Ureter (tissue), 1 donor: ENCODE measurements around the gene TBC1D1. TPM values are rescaled to one million over a fixed set of nuclear protein-coding genes. Genes with fewer than 3 reads are reported as not detected.
"Not testable (repeated sequence)": the region's sequence is repeated elsewhere in the genome, so short reads cannot be mapped to it uniquely, and the experiment has no call there.

ENCODE experiments used
- DNase-seq: peaks from one replicate; pipeline ENCODE4 v3.0.0-alpha.2; 2020; ENCODE audit warnings: low spot score
- total RNA-seq: library from RNA; stranded (reverse); gene quantifications from one replicate; pipeline ENCODE4 v1.2.4, GENCODE V29; 2023
- donor health status: DM: yes; HTN: yes; CAD: no.

TBC1D1 gene
- total RNA-seq, 1 donor from 2014 or later: 191 TPM

DNA sequence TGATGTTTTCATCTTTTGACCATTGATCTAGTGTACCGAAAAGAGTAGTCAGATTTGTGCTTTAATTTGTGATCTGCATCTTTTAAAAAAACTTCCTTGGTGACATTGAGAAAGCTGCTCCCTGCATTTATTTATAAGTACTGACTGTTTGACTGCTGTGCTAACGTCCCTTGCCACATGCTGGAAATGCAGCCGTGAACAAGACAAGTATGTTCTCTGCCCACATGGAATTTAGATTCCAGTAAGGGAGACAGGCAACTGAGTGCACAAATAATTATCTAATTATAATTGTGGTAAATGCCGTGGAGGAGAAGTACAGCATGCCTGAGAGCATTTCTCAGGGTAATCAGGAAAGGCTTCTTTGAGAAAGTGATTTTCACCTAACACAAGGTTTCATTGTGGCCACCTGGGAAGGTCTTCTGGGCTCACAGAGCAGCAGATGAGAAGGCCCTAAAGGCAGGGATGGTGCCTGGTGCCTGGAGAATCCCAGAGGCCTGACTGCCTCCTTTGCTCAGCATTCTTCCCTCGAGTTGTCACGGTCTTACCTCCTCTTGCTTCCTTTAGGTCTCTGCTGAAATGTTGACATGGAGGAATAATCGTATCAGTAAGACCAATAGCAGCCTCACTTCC lies 125.1 kb downstream of the TBC1D1 start:
- no peak for DNase-seq

DNA sequence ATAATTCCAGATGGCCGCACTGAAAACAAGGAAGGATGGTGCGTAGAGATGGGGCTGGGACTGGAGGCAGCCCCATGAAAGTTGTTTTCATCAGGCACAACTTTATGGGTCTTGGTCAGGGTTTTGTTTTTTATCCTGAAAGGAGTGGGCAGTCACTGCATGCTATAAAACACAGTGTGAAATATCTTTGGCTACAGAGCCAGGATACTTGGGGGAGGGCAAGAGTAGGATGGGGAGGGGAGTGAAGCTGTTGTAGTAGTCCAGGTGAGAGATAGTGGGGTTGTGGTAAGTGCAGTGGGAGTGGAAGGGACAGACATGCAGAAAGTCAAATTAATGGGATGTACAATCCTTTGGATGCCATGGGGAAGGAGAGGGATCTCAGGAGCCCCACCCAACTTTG lies 125.8 kb downstream of the TBC1D1 start:
- DNase-seq: no peak

DNA sequence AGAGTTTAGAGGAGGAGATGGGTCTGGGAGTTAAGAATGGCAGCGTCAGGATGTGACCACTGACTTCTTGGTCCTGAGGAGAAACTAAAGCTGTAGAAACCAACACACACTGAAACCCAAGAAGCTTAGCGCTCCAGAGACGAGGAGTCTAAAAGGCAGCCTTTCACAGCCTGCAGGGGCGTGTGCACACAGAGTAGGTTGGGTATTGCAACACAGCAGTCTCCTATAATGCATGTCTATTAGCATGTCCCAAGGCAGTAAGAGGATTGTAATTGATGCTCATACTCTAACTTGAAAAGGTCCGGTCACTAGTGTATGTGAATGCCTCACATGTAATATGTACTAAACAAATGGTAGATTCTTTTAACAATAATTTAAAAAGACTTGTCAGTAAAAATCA lies 126.7 kb downstream of the TBC1D1 start:
- no peak for DNase-seq

DNA sequence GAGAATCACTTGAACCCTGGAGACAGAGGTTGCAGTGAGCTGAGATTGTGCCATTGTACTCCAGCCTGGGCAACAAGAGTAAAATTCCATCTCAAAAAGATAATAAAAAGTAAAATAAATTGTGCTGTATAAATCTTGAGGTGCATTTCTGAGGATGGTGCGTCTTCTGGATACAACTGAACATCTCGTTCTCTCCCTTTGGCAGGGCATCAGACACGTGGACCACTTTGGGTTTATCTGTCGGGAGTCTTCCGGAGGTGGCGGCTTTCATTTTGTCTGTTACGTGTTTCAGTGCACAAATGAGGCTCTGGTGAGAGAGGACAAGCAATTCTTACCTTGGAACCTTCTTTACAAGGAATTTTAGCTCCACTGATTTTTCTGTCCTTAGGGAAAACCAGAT lies 129.5 kb downstream of the TBC1D1 start:
- no peak for DNase-seq

DNA sequence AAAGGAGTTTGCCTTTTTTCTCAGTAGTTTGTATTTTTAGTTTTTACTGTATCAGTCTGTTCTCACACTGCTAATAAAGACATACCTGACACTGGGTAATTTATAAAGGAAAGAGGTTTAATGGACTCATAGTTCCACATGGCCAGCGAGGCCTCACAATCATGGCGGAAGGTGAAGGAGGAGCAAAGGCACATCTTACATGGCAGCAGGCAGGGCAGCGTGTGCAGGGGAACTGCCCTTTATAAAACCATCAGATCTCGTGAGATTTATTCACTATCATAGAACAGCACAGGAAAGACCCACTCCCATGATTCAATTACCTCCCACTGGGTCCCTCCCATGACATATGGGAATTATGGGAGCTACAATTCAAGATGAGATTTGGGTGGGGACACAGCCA lies 130.1 kb downstream of the TBC1D1 start:
- not testable (repeated sequence) for DNase-seq

DNA sequence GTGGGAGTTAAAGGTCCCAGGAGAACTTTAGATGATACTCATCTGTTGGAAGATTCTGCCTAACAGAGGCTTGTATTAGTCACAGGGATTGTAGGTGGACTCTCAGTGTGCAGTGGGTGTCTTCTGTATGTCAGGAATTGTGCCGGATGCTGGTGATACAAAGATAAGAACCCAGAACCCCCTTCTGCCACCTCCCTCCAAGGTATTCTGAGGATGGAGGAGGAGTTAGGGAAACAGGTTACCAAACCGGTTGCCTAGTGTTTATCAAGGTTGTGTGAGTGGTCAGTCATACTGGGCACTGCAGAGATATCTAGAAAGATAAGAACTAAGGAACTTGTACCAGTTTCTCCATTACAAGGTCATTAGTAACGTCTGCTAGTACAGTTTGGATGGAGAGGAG lies 130.9 kb downstream of the TBC1D1 start:
- DNase-seq: no peak

DNA sequence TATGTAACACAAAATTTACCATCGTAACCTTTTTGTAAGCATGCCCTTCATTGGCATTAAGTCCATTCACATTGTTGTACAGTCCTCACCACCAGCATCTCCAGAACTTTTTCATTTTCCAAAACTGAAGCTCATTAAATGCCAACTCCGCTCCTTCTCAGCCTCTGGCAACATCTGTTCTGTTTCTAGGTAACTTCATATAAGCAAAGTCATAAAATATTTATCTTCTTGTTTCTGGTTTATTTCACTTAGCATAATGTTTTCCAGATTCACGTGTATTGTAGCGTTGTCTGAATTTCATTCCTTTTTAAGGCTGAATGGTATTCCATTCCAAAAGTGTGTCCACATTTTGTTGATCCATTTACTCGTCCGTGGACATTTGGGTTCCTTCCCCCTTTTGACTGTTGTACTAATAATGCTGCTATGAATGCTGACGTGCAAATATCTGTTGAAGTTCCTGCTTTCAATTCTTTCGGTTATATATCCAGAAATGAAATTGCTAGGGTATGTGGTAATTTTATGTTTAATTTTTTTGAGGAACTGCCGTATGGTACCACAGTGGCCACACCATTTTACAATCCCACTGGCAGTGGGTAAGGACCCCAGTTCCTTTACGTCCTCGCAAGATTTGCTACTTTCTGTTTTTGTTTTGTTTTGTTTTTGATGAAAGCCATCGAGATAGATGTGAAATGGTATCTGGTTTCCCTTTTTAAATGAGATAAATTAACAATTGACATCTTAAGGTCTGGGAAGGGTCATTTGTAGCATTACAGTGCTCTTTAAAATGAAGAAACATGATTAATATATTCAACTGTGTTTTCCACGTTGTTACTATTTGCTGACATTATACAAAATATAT lies 132.7 kb downstream of the TBC1D1 start:
- DNase-seq: no peak

DNA sequence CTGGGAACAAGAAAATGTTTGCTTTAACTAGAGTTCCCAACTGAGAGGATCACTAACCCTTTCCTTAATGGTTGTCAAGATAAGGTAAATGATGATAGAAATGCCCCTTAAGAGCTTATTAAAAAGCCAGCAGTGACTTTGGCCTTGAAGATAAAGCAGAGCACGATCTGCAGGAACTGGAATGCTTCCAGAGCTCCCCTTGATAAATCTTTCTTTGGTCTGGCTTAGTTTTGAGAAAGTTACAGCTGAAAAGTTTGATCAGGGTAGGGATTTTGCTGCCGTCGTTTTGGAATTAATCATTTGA lies 133.3 kb downstream of the TBC1D1 start:
- no peak for DNase-seq

DNA sequence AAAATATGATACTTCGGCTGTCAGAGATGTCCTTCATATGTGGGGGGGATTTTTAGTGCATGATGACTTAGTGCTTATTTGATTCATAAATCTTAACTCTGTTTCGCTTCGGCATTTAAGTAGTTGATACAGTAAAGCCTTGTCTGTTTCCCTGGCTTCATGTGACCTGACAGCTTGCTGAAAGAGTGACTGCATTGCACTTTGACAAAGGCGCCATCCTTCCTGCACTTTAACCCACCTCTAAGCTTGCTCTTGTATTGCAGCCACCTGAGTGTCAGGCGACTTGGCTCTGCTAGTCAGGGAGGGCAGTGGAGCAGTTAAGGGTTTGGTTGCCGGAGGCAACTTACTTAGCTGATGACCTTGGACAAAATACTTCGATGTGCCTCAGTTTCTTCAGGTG lies 134.8 kb downstream of the TBC1D1 start:
- no peak for DNase-seq

DNA sequence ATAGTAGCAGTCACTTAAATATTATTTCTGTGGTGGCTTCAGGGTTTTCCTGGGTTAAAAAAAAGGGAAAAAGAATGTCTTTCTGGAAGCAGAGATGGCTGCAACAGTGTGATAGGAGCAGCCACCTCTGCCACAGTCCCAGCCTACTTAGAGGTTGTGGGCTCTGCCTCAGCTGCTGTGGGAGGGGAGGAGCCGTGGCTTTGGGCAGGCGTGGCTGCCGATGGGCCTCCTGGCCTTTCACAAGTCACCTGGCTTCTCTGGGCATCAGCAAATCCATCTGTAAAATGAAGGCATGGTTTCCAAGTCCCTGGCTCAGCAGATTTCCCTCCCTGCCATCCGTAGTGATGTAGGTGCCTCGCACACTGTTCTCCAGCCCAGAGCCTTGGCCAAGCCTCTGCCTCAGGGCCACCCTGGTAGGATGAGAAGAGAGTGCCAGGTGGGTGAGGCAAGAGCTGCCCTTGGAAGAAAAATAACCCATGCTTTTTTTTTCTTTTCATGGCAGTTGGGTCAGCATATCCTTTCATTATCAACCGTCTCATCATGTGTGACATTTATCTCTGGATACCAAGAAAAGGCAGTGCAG lies 135.4 kb downstream of the TBC1D1 start:
- DNase-seq: no peak

DNA sequence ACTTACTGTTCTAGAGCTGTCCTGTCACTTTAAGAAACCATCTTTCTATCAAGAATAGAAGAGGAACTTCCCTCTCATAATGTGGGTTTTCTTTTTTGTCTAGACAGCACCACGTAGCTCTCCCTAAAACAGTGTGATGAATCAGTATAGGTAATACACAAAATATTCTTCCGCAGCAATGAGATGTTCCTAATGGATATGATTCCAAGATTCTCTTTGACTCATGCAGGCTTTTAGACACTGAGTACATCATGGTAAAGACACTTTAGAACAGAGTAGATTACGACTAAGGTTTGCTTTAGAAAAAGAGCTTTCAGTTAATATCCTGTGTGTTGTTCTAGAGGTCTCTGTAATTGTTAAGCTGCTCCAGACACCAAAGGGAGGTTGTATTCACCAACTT lies 139.1 kb downstream of the TBC1D1 start:
- no peak for DNase-seq

DNA sequence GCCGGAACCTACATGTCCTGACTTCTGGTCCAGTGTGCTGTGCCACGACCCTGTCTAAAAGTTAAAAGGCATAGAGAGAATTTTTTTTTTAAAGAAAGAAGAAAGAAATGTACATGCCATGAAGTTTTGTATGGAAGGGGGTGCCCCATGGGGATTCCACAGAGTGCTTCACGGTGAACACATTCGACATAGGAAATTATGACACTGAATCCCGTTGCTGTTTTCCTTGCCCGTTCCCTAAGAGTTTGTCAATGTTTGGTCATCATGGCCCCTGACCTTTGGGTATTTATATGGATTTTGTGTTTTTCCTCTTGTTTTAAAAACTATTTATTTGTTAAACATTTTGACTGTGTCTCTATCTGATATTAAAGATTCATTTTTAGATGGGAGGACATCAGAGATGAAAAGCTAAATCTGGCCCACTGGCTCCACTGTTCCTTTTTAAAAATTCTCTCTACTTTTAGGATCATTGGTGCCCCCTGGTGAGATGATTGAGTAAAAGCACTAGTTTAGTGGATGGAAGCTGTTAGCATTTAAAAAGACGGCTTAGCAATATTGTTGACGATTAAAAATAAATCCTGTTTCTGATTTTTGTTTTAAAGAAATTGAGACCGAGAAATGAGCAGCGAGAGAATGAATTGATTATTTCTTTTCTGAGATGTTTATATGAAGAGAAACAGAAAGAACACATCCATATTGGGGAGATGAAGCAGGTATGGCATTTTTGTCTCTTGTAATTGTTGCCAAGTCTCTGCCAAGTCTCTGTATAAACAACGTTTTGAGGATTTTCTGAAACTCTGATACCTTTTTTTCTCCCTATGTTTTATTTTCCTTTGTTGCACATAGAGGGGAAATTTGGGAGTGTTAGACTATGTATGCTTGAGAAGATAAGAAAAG lies 144.3 kb downstream of the TBC1D1 start:
- DNase-seq: no peak

DNA sequence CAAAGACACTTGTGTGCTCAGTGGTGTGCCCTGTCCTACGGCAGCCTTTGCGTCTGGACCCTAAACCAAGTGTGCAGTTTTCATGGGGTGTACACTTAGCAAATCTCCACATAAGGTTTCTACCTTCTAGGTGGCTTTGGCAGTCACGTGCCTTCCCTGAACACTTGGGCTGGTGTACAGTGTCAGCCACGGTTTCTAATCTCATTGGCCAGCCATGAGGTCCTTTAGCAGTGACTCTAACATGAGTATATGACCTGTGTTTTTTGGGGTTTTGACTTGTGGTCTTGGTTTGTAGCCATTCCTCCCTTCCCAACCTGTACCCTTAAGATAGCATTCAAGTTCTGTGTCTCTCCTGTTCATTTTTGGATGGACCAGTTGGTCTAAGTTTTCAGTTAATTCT lies 145.7 kb downstream of the TBC1D1 start:
- no peak for DNase-seq

DNA sequence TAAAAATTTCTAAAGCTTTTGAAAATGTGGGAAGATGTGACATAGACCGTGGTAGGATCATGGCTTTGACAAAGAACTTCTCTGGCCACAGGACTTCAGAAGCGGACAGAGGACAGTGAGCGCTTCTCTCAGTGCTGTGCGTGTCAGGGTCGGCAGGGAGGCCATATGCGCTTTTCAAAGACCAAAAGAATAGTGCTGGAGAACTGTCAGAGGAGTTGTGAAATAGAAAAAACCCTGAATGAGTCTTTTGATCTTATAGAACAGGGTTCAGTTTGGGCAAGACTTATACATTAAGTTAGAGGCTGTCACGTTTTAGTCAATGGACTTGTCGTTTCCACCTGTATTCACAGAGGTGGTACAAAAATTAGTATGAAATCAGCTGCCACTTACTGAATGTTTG lies 146.7 kb downstream of the TBC1D1 start:
- no peak for DNase-seq

DNA sequence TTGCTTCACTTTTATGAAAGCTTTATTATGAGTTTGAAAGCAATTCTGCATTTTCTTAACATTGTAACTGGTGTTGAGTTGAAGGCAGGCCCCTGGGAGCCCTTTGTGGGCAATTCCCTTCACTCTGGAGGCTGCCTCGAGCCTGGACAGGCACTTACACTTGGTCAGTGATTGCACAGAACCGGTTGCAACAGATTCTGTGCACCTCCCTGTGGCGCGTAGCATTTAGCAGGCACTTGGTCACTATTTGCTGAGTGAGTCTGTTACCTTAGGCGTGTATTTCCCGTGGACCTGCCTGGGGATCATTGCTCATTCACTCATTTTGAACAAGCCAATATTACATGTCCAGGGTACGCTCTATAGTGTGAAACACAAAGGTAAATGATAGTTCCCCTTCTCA lies 149.7 kb downstream of the TBC1D1 start:
- DNase-seq: no peak

DNA sequence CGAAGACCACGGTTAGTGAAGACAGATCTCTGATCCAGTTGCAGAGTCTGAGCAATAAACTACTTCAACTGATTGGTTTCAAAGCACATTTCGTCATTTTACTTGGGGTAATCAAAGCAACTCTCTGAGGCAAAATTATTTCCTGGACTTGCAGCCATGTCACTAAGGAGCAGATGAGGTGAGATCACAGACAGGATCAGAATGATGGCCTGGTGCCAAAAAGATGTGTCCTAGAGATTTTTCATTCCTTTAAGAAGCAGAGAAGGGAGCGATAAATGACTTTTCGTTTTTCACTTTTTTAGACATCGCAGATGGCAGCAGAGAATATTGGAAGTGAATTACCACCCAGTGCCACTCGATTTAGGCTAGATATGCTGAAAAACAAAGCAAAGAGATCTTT lies 153.2 kb downstream of the TBC1D1 start:
- no peak for DNase-seq

DNA sequence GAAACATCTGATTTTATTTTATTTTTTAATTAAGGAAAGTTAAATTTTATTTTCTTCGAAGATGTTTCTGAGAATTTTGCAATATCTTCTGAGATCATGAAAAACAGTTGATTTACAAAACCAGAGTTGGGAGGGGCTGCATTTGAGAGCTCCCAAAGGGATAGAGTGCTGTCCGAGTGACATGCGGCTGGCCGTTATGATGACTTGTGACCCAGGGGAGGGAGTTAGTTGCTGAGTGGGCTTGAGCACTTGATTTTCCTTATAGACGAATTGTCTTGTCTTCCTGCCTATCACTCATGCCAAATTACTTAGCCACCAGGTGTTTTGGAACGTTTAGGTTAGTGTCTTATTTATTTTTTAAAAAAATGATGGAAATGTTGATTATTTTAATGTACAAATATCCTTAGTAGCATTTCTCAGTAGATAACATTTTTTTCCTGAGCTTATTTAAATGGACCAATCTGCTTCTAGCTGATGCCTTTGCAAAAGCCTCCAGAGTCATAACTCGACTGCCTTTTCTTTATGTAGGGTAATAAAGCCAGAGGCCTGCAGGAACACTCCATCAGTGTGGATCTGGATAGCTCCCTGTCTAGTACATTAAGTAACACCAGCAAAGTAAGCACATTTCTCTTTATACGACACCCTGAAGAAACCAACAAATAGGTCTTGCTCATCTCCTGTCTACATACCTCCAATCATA lies 154.6 kb downstream of the TBC1D1 start:
- DNase-seq: no peak

DNA sequence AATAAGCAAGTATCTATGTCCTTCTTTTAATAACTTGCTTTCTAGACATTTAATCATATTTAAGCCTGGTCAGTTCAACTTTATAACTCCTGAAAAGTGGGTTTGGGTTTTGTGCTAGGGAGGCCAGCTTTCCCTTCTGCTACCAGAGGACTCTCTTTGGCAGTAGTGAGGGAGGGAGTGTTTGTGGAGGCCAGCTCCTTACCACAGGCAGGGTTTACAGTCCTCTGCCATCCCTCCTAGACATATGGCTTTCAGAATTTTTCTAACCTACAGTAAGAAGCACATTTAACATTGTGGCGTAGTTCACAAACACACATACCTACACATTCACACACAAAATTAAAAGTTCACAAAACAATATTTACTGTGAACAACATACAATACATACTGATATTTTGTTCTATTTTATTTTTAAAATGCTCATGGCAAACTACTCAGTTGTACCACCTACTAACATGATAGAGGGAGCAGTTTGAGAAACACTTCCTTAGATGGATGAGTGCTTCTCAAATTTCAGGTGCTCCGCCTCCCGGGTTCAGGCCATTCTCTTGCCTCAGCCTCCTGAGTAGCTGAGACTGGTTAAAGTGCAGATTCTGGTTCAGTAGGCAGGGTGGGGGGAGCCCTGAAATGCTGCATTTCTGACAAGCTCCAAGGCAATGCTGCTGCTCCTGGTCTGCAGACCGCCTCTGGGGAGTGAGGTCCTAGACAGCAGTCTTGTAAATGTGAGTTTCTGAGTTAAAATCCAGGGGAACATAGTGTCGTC lies 156.0 kb downstream of the TBC1D1 start:
- DNase-seq: no peak

DNA sequence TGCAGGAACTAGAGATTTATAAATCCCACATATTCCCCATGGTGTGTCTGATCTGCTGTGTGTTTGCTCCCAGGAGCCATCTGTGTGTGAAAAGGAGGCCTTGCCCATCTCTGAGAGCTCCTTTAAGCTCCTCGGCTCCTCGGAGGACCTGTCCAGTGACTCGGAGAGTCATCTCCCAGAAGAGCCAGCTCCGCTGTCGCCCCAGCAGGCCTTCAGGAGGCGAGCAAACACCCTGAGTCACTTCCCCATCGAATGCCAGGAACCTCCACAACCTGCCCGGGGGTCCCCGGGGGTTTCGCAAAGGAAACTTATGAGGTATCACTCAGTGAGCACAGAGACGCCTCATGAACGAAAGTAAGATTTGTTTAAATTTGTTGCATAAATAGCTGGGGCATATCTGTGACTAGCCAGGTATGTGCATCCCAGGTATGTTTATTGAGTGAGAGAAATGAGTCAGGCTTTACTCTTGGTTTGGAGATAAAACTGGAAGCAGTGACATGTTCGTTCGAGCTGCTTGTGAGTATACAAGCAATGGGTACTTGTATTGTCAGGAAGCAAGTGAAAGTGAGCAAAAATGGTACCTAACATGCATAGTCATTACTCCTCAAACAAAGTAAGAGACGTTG lies 158.8 kb downstream of the TBC1D1 start:
- no peak for DNase-seq

DNA sequence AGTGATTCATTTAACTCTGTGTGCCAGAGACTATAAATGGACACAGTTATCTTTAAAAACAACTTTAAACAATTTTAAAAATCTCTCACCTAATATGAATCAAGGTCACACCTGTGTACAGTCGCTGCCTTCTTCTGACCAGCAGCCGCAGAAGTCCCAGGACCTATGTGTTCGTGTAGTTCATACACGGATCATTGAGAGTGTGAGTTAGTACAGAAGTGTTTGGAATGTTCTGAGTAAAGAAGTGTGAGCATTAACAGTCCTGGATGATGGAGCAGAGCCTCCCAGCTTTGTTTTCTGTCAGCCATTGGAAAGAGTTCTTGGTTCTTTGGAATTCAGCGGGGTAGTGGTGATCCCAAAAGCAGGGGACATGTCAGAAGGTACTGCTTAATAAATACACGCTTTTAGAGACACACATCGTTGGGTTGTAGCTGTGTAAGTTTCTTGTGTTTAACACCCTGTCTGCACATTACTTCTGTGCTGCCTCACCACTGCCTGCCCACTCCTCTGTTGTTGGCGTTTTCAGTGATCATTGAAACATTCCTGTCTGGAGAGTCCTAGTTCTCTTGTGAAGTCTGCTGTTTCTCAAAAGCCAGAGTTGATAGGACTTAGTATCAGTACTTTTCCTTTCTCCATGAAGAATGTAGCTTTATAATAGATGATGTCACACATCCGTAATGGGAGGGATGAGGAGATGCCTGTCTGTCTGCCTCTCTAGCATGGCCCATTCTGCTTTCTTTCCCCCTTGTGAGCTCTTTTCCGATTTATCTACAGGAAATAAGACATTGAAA lies 159.9 kb downstream of the TBC1D1 start:
- DNase-seq: no peak
